NCI-H460 (cell line): Measurements from ENCODE around the gene CFAP54. TPM values are rescaled to one million over a fixed set of nuclear protein-coding genes. Genes with fewer than 3 reads are reported as not detected.
"Not testable (repeated sequence)": the region's sequence is repeated elsewhere in the genome, so short reads cannot be mapped to it uniquely, and the experiment has no call there.

Experiments used
- DNase-seq: peaks from one replicate; pipeline ENCODE4 v3.0.0-alpha.2; 2016; ENCODE audit warnings: low read depth; ENCODE audit errors: extremely low read depth
- total RNA-seq: library from RNA; depleted of rRNA; stranded (reverse); fragments of >200 nt; shearing (Covaris generic); gene quantifications from 2 replicates; pipeline ENCODE4 v1.2.3, GENCODE V29; 2014

The CFAP54 gene
- total RNA-seq, 1 experiment from 2014 or later, result 0.72 TPM

GRCh38 chr12:96473394-96474093 is 15.8 kb upstream of the CFAP54 start:
- no peak for DNase-seq

- DNase-seq, result no peak
Observed at GRCh38 chr12:96474206-96474605, 15.2 kb upstream of the CFAP54 start.

- DNase-seq, result no peak
Observed at GRCh38 chr12:96478011-96478410, 11.4 kb upstream of the CFAP54 start.

- no peak for DNase-seq
Observed at GRCh38 chr12:96482086-96482485, 7.3 kb upstream of the CFAP54 start.

GRCh38 chr12:96483116-96483515 is 6.3 kb upstream of the CFAP54 start:
- no peak for DNase-seq

- DNase-seq, result peak; percentile 34
Observed at GRCh38 chr12:96486751-96487613, 2.4 kb upstream of the CFAP54 start.

GRCh38 chr12:96487634-96488033 is 1.7 kb upstream of the CFAP54 start:
- no peak for DNase-seq

GRCh38 chr12:96493106-96493505 is 3.7 kb downstream of the CFAP54 start:
- no peak for DNase-seq

GRCh38 chr12:96494154-96494553 is 4.8 kb downstream of the CFAP54 start:
- DNase-seq, result not testable (repeated sequence)

GRCh38 chr12:96495155-96495554 is 5.8 kb downstream of the CFAP54 start:
- no peak for DNase-seq

- DNase-seq, result no peak
Observed at GRCh38 chr12:96495841-96496545, 6.6 kb downstream of the CFAP54 start.

GRCh38 chr12:96496944-96497343 is 7.6 kb downstream of the CFAP54 start:
- DNase-seq, result no peak

- DNase-seq, result no peak
Observed at GRCh38 chr12:96497855-96498254, 8.5 kb downstream of the CFAP54 start.

- DNase-seq, result peak; percentile 25
Observed at GRCh38 chr12:96500693-96501092, 11.3 kb downstream of the CFAP54 start.

GRCh38 chr12:96501133-96501761 is 11.9 kb downstream of the CFAP54 start:
- DNase-seq, result peak; percentile 69

- DNase-seq, result no peak
Observed at GRCh38 chr12:96501908-96502307, 12.5 kb downstream of the CFAP54 start.

GRCh38 chr12:96502477-96502876 is 13.1 kb downstream of the CFAP54 start:
- no peak for DNase-seq

- no peak for DNase-seq
Observed at GRCh38 chr12:96502949-96503532, 13.7 kb downstream of the CFAP54 start.

GRCh38 chr12:96503976-96504375 is 14.6 kb downstream of the CFAP54 start:
- DNase-seq, result no peak

GRCh38 chr12:96506776-96507175 is 17.4 kb downstream of the CFAP54 start:
- no peak for DNase-seq
